Stimulated activated naive CD8-positive, alpha-beta T cell treated with anti-CD3 and anti-CD28 coated beads, Interleukin-15, Interleukin-2, amounts not matched to agents 100 ng/mL and 50 ng/mL, for 24 hours (primary cell): ENCODE data around the gene RIPOR1.
A peak's percentile ranks its signal among the peaks of the same experiment; 100 is the strongest.

ENCODE experiments used
- H3K27ac Mint-ChIP-seq: one replicate; pipeline ENCODE4 v1.8.0; 2021; ENCODE audit warnings: mild to moderate bottlenecking, mixed read lengths
- H3K27me3 Mint-ChIP-seq: one replicate; pipeline ENCODE4 v1.8.0; 2021; ENCODE audit warnings: mixed read lengths
- H3K36me3 Mint-ChIP-seq: one replicate; pipeline ENCODE4 v1.8.0; 2021; ENCODE audit warnings: low read depth, mixed read lengths
- H3K4me1 Mint-ChIP-seq: one replicate; pipeline ENCODE4 v1.8.0; 2021; ENCODE audit warnings: low read depth, mixed read lengths
- H3K4me3 Mint-ChIP-seq: one replicate; pipeline ENCODE4 v1.8.0; 2021; ENCODE audit warnings: mild to moderate bottlenecking, mixed read lengths
- H3K9me3 Mint-ChIP-seq: one replicate; pipeline ENCODE4 v1.8.0; 2021; ENCODE audit warnings: mixed read lengths

Gene RIPOR1

GRCh38 chr16:67540756-67541155, 12.1 kb downstream of the RIPOR1 start:
- Mint-ChIP-seq H3K9me3 (no peaks in the 10 kb centered on the region), H3K27me3 (peaks cover 5% of the 10 kb centered on the region), H3K4me1 (peaks cover 33% of the 10 kb centered on the region), H3K36me3 (peaks cover 12% of the 10 kb centered on the region), H3K27ac (no peak overlapping the region), H3K4me3 (no peak overlapping the region)

- no peaks in the 10 kb centered on the region for H3K9me3 Mint-ChIP-seq
- peaks cover 32% of the 10 kb centered on the region for H3K4me1 Mint-ChIP-seq
- no peak overlapping the region for H3K27ac Mint-ChIP-seq
- H3K4me3 Mint-ChIP-seq: no peak overlapping the region
- peaks cover 12% of the 10 kb centered on the region for H3K36me3 Mint-ChIP-seq
- H3K27me3 Mint-ChIP-seq: no peaks in the 10 kb centered on the region
These were observed 13.0 kb downstream of the RIPOR1 start for GRCh38 chr16:67541391-67542263.

GRCh38 chr16:67542464-67542863, 13.8 kb downstream of the RIPOR1 start:
- Mint-ChIP-seq H3K36me3 (peaks cover 12% of the 10 kb centered on the region), H3K9me3 (no peaks in the 10 kb centered on the region), H3K4me3 (no peak overlapping the region), H3K27ac (peak overlapping the region; percentile 62), H3K27me3 (no peaks in the 10 kb centered on the region), H3K4me1 (peaks cover 33% of the 10 kb centered on the region)

GRCh38 chr16:67543036-67543435, 14.4 kb downstream of the RIPOR1 start:
- no peak overlapping the region for H3K4me3 Mint-ChIP-seq
- H3K36me3 Mint-ChIP-seq: peaks cover 12% of the 10 kb centered on the region
- H3K27ac Mint-ChIP-seq: no peak overlapping the region
- no peaks in the 10 kb centered on the region for H3K9me3 Mint-ChIP-seq
- no peaks in the 10 kb centered on the region for H3K27me3 Mint-ChIP-seq
- peaks cover 39% of the 10 kb centered on the region for H3K4me1 Mint-ChIP-seq

- Mint-ChIP-seq H3K9me3 (no peaks in the 10 kb centered on the region), H3K4me3 (no peak overlapping the region), H3K27me3 (no peaks in the 10 kb centered on the region), H3K27ac (no peak overlapping the region), H3K36me3 (peaks cover 12% of the 10 kb centered on the region), H3K4me1 (peaks cover 44% of the 10 kb centered on the region)
These were observed 15.0 kb downstream of the RIPOR1 start for GRCh38 chr16:67543582-67543981.

GRCh38 chr16:67544329-67544841, 15.8 kb downstream of the RIPOR1 start:
- Mint-ChIP-seq H3K36me3 (peaks cover 12% of the 10 kb centered on the region), H3K9me3 (no peaks in the 10 kb centered on the region), H3K27ac (no peak overlapping the region), H3K4me3 (no peak overlapping the region), H3K27me3 (no peaks in the 10 kb centered on the region), H3K4me1 (peaks cover 44% of the 10 kb centered on the region)

GRCh38 chr16:67544844-67545664, 16.4 kb downstream of the RIPOR1 start:
- Mint-ChIP-seq H3K9me3 (no peaks in the 10 kb centered on the region), H3K27me3 (no peaks in the 10 kb centered on the region), H3K27ac (no peak overlapping the region), H3K4me3 (no peak overlapping the region), H3K36me3 (peaks cover 15% of the 10 kb centered on the region), H3K4me1 (peaks cover 49% of the 10 kb centered on the region)

- H3K27ac Mint-ChIP-seq: no peak overlapping the region
- H3K4me1 Mint-ChIP-seq: peaks cover 48% of the 10 kb centered on the region
- H3K4me3 Mint-ChIP-seq: no peak overlapping the region
- no peaks in the 10 kb centered on the region for H3K27me3 Mint-ChIP-seq
- no peaks in the 10 kb centered on the region for H3K9me3 Mint-ChIP-seq
- H3K36me3 Mint-ChIP-seq: peaks cover 13% of the 10 kb centered on the region
These were observed 17.0 kb downstream of the RIPOR1 start for GRCh38 chr16:67545665-67546024.

- no peaks in the 10 kb centered on the region for H3K27me3 Mint-ChIP-seq
- H3K4me1 Mint-ChIP-seq: peaks cover 45% of the 10 kb centered on the region
- H3K27ac Mint-ChIP-seq: peak overlapping the region; percentile 82
- peaks cover 10% of the 10 kb centered on the region for H3K36me3 Mint-ChIP-seq
- no peak overlapping the region for H3K4me3 Mint-ChIP-seq
- no peaks in the 10 kb centered on the region for H3K9me3 Mint-ChIP-seq
These were observed 17.5 kb downstream of the RIPOR1 start for GRCh38 chr16:67546091-67546501.

- H3K36me3 Mint-ChIP-seq: peaks cover 10% of the 10 kb centered on the region
- peaks cover 46% of the 10 kb centered on the region for H3K4me1 Mint-ChIP-seq
- H3K9me3 Mint-ChIP-seq: no peaks in the 10 kb centered on the region
- H3K27ac Mint-ChIP-seq: peak overlapping the region; percentile 82
- no peak overlapping the region for H3K4me3 Mint-ChIP-seq
- no peaks in the 10 kb centered on the region for H3K27me3 Mint-ChIP-seq
These were observed 18.3 kb downstream of the RIPOR1 start for GRCh38 chr16:67546761-67547422.

- no peaks in the 10 kb centered on the region for H3K27me3 Mint-ChIP-seq
- peaks cover 46% of the 10 kb centered on the region for H3K4me1 Mint-ChIP-seq
- H3K27ac Mint-ChIP-seq: peak overlapping the region; percentile 82
- H3K36me3 Mint-ChIP-seq: peaks cover 4% of the 10 kb centered on the region
- no peaks in the 10 kb centered on the region for H3K9me3 Mint-ChIP-seq
- H3K4me3 Mint-ChIP-seq: peak overlapping the region; percentile 52
These were observed 19.0 kb downstream of the RIPOR1 start for GRCh38 chr16:67547423-67548264.

- Mint-ChIP-seq H3K9me3 (no peaks in the 10 kb centered on the region), H3K36me3 (peaks cover 4% of the 10 kb centered on the region), H3K27ac (peak overlapping the region; percentile 82), H3K27me3 (no peaks in the 10 kb centered on the region), H3K4me3 (no peak overlapping the region), H3K4me1 (peaks cover 51% of the 10 kb centered on the region)
These were observed 19.9 kb downstream of the RIPOR1 start for GRCh38 chr16:67548265-67549126.

- no peaks in the 10 kb centered on the region for H3K27me3 Mint-ChIP-seq
- H3K27ac Mint-ChIP-seq: peak overlapping the region; percentile 55
- H3K36me3 Mint-ChIP-seq: peaks cover 4% of the 10 kb centered on the region
- H3K4me1 Mint-ChIP-seq: peaks cover 57% of the 10 kb centered on the region
- no peaks in the 10 kb centered on the region for H3K9me3 Mint-ChIP-seq
- H3K4me3 Mint-ChIP-seq: no peak overlapping the region
These were observed 20.6 kb downstream of the RIPOR1 start for GRCh38 chr16:67549240-67549639.
